RWPE2 (cell line): ENCODE results near the gene CALHM5.
"Not testable (repeated sequence)": the region's sequence is repeated elsewhere in the genome, so short reads cannot be mapped to it uniquely, and the experiment has no call there.

Experiments
- ATAC-seq: fragments of 200-7000 bp; cut with Tn5 transposase; 3 replicates; pipeline ENCODE4 v1.9.1; 2021; ENCODE audit warnings: low read depth
- DNase-seq: peaks from one replicate; pipeline ENCODE4 v3.0.0-alpha.2; 2020; ENCODE audit warnings: low spot score
- H3K27ac ChIP-seq: fragments of 450-650 bp; 2 replicates; pipeline ENCODE4 v1.5.1; 2017; ENCODE audit warnings: mild to moderate bottlenecking; ENCODE audit not compliant: poor library complexity, severe bottlenecking
- H3K27me3 ChIP-seq: fragments of 250-450 bp; sonication (Bioruptor Pico); 2 replicates; pipeline ENCODE4 v1.5.1; 2021; ENCODE audit warnings: mild to moderate bottlenecking, moderate library complexity; ENCODE audit not compliant: insufficient read depth, poor library complexity, severe bottlenecking
- H3K36me3 ChIP-seq: fragments of 250-450 bp; sonication (Bioruptor Pico); 2 replicates; pipeline ENCODE4 v1.5.1; 2020; ENCODE audit warnings: low read depth, mild to moderate bottlenecking, moderate library complexity
- H3K4me1 ChIP-seq: fragments of 250-450 bp; sonication (Bioruptor Pico); 2 replicates; pipeline ENCODE4 v1.5.1; 2021; ENCODE audit warnings: mild to moderate bottlenecking, moderate library complexity; ENCODE audit not compliant: insufficient read depth, poor library complexity, severe bottlenecking
- H3K4me3 ChIP-seq: fragments of 250-450 bp; sonication (Bioruptor Pico); 2 replicates; pipeline ENCODE4 v1.5.1; 2021; ENCODE audit warnings: mild to moderate bottlenecking, moderate library complexity; ENCODE audit not compliant: severe bottlenecking
- H3K9me3 ChIP-seq: fragments of 250-450 bp; sonication (Bioruptor Pico); 2 replicates; pipeline ENCODE4 v1.5.1; 2021; ENCODE audit warnings: mild to moderate bottlenecking, moderate library complexity; ENCODE audit not compliant: severe bottlenecking
- CTCF ChIP-seq: fragments of 450-650 bp; IDR thresholded peaks from one replicate; pipeline ENCODE4 v1.5.1; 2017; ENCODE audit warnings: mild to moderate bottlenecking, moderate library complexity; ENCODE audit not compliant: poor library complexity, severe bottlenecking

CALHM5 gene

GRCh38 chr6:116491610-116492330 lies 19.7 kb upstream of the CALHM5 start:
- no peak overlapping the region for H3K27ac ChIP-seq
- DNase-seq (no peak), ATAC-seq (no peak)
- no peaks in the 10 kb centered on the region for H3K4me1 ChIP-seq
- H3K9me3 ChIP-seq: no peaks in the 10 kb centered on the region
- no peak for TF ChIP-seq CTCF
- H3K4me3 ChIP-seq: no peak overlapping the region
- H3K27me3 ChIP-seq: no peaks in the 10 kb centered on the region
- no peaks in the 10 kb centered on the region for H3K36me3 ChIP-seq

- Histone ChIP-seq H3K4me3 (no peak overlapping the region), H3K4me1 (no peaks in the 10 kb centered on the region), H3K36me3 (no peaks in the 10 kb centered on the region), H3K27ac (no peak overlapping the region), H3K27me3 (no peaks in the 10 kb centered on the region), H3K9me3 (no peaks in the 10 kb centered on the region)
- TF ChIP-seq CTCF: no peak
- DNase-seq (no peak), ATAC-seq (no peak)
Observed at GRCh38 chr6:116492331-116493067, 18.9 kb upstream of the CALHM5 start.

GRCh38 chr6:116495161-116495560 lies 16.3 kb upstream of the CALHM5 start:
- not testable (repeated sequence) for ATAC-seq, H3K36me3 ChIP-seq, H3K27me3 ChIP-seq, H3K27ac ChIP-seq, H3K4me3 ChIP-seq, H3K4me1 ChIP-seq, H3K9me3 ChIP-seq, DNase-seq

GRCh38 chr6:116497113-116497676 lies 14.2 kb upstream of the CALHM5 start:
- no peak for ATAC-seq
- H3K27me3 ChIP-seq: no peaks in the 10 kb centered on the region
- no peak for TF ChIP-seq CTCF
- no peak for DNase-seq
- H3K4me3 ChIP-seq: no peak overlapping the region
- H3K4me1 ChIP-seq: no peaks in the 10 kb centered on the region
- H3K27ac ChIP-seq: no peak overlapping the region
- H3K36me3 ChIP-seq: no peaks in the 10 kb centered on the region
- H3K9me3 ChIP-seq: no peaks in the 10 kb centered on the region

- no peak for TF ChIP-seq CTCF
- ATAC-seq: no peak
- H3K4me1 ChIP-seq: no peaks in the 10 kb centered on the region
- H3K9me3 ChIP-seq: no peaks in the 10 kb centered on the region
- DNase-seq: no peak
- no peaks in the 10 kb centered on the region for H3K27me3 ChIP-seq
- H3K36me3 ChIP-seq: no peaks in the 10 kb centered on the region
- no peak overlapping the region for H3K27ac ChIP-seq
- no peak overlapping the region for H3K4me3 ChIP-seq
Observed at GRCh38 chr6:116500969-116501433, 10.4 kb upstream of the CALHM5 start.
